HG02938 (cell line): Measurements from ENCODE around the gene CBY1.

Experiments used
- ATAC-seq: cut with Tn5 transposase; IDR thresholded peaks from one replicate; pipeline ENCODE4 v1.9.1; 2021; ENCODE audit warnings: mild to moderate bottlenecking, moderate library complexity; ENCODE audit not compliant: unreplicated experiment

CBY1 gene

GRCh38 chr22:38649841-38650522 lies 6.5 kb upstream of the CBY1 start:
- ATAC-seq, result no peak

GRCh38 chr22:38652859-38653258 lies 3.6 kb upstream of the CBY1 start:
- ATAC-seq, result no peak

GRCh38 chr22:38653741-38654140 lies 2.7 kb upstream of the CBY1 start:
- ATAC-seq, result no peak

GRCh38 chr22:38655519-38656255 lies 751 bp upstream of the CBY1 start:
- ATAC-seq, result peak; percentile 24

- ATAC-seq, result no peak
Observed at GRCh38 chr22:38657045-38657909, 839 bp downstream of the CBY1 start.

- ATAC-seq, result no peak
Observed at GRCh38 chr22:38674888-38675287, 18.4 kb downstream of the CBY1 start.

GRCh38 chr22:38675833-38676232 lies 19.4 kb downstream of the CBY1 start:
- no peak for ATAC-seq

GRCh38 chr22:38681582-38682335 lies 25.3 kb downstream of the CBY1 start, which contains the start of gene TOMM22:
TOMM22 (plus strand) TSS chr22:38681957; CDS start chr22:38681979, 22 bp downstream.
- ATAC-seq, result peak; percentile 73

- no peak for ATAC-seq
Observed at GRCh38 chr22:38684895-38685294, 28.5 kb downstream of the CBY1 start.

- no peak for ATAC-seq
Observed at GRCh38 chr22:38685761-38686160, 29.3 kb downstream of the CBY1 start.

GRCh38 chr22:38689651-38690050 lies 33.2 kb downstream of the CBY1 start:
- ATAC-seq, result no peak

GRCh38 chr22:38694049-38694448 lies 37.6 kb downstream of the CBY1 start:
- no peak for ATAC-seq

GRCh38 chr22:38694940-38695339 lies 38.5 kb downstream of the CBY1 start:
- no peak for ATAC-seq

- no peak for ATAC-seq
Observed at GRCh38 chr22:38696606-38697424, 40.4 kb downstream of the CBY1 start.

- no peak for ATAC-seq
Observed at GRCh38 chr22:38697425-38698089, 41.1 kb downstream of the CBY1 start.

GRCh38 chr22:38698407-38699094 lies 42.1 kb downstream of the CBY1 start:
- no peak for ATAC-seq

- ATAC-seq, result no peak
Observed at GRCh38 chr22:38699143-38699542, 42.7 kb downstream of the CBY1 start.

GRCh38 chr22:38699784-38700183 lies 43.3 kb downstream of the CBY1 start:
- ATAC-seq, result no peak
